ENCODE measurements around the gene PHF8.

The PHF8 gene

DNA sequence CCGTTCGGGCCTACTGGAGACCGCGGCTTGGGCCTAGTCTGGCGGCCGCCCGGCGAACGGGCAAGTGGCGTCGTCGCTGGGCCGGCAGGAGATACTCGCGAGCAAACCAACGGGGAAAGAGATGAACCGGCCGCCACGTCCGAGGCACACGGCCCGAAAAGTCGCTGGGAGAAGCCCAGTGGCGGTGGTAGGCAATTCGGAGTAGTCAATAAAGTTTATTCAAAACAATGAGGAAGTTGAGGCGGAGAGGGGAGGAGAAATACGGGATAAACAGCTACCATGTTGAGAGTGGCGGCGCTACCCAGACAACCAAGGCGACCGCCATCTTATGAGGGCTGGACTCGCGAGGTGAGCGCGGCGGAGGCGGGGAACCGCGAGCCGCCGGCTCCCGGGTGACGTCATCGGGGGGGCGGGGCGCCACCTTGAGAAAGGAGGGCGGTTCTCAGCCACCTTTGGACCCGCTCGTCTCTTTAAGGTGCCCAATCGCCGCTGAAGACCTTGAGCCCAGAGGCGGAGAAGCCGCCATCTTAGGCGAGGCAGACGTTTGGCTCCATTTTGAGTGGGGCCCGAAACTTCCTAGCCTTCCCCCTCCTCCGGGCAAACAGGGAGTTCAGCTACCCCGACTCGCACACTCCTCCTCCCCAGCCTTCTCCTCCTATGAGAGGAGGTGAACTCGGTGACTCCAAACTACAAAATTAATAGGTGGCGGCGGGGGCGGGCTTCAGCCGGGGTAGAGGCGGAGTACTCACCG, at the start of gene PHF8:
PHF8 (minus strand) TSS at position 348 of the 751 bp plus-strand sequence. CDS start 1,745 bp downstream, outside the sequence.
- Mint-ChIP-seq H3K36me3 (ENCODE audit: low read depth) (peaks cover 18% of the 10 kb centered on the region), H3K4me3 (peak within 1 kb of the TSS; percentile 96), H3K27ac (peak within 1 kb of the TSS; percentile 95)

GRCh38 chrX:54093571-54093970, 49.3 kb upstream of the PHF8 start:
- Mint-ChIP-seq H3K9me3 (no peaks in the 10 kb centered on the region), H3K4me1 (ENCODE audit: low read depth) (no peaks in the 10 kb centered on the region), H3K27me3 (no peaks in the 10 kb centered on the region), H3K36me3 (ENCODE audit: low read depth) (no peaks in the 10 kb centered on the region), H3K27ac (no peak overlapping the region), H3K4me3 (no peak overlapping the region)

More for the DNA sequence above, at the start of gene PHF8:
- Mint-ChIP-seq H3K9me3 (no peaks in the 10 kb centered on the region), H3K4me1 (ENCODE audit: low read depth) (peaks cover 15% of the 10 kb centered on the region), H3K27me3 (no peaks in the 10 kb centered on the region)

- no peaks in the 10 kb centered on the region for H3K9me3 Mint-ChIP-seq
- H3K4me1 Mint-ChIP-seq (ENCODE audit: low read depth): no peaks in the 10 kb centered on the region
- H3K27ac Mint-ChIP-seq: no peak overlapping the region
- H3K27me3 Mint-ChIP-seq: no peaks in the 10 kb centered on the region
- no peak overlapping the region for H3K4me3 Mint-ChIP-seq
- H3K36me3 Mint-ChIP-seq (ENCODE audit: low read depth): no peaks in the 10 kb centered on the region
These were observed 48.9 kb upstream of the PHF8 start for GRCh38 chrX:54093159-54093558.

- H3K4me3 Mint-ChIP-seq: no peak overlapping the region
- H3K4me1 Mint-ChIP-seq (ENCODE audit: low read depth): no peaks in the 10 kb centered on the region
- H3K27me3 Mint-ChIP-seq: no peaks in the 10 kb centered on the region
- no peaks in the 10 kb centered on the region for H3K9me3 Mint-ChIP-seq
- no peak overlapping the region for H3K27ac Mint-ChIP-seq
- peaks cover 3% of the 10 kb centered on the region for H3K36me3 Mint-ChIP-seq (ENCODE audit: low read depth)
These were observed 46.6 kb upstream of the PHF8 start for GRCh38 chrX:54090880-54091279.

- H3K27me3 Mint-ChIP-seq: no peaks in the 10 kb centered on the region
- H3K36me3 Mint-ChIP-seq (ENCODE audit: low read depth): peaks cover 8% of the 10 kb centered on the region
- H3K27ac Mint-ChIP-seq: no peak overlapping the region
- H3K4me1 Mint-ChIP-seq (ENCODE audit: low read depth): no peaks in the 10 kb centered on the region
- H3K4me3 Mint-ChIP-seq: no peak overlapping the region
- no peaks in the 10 kb centered on the region for H3K9me3 Mint-ChIP-seq
These were observed 44.9 kb upstream of the PHF8 start for GRCh38 chrX:54089191-54089590.

- Mint-ChIP-seq H3K4me3 (no peak overlapping the region), H3K4me1 (ENCODE audit: low read depth) (no peaks in the 10 kb centered on the region), H3K9me3 (no peaks in the 10 kb centered on the region), H3K27ac (no peak overlapping the region), H3K36me3 (ENCODE audit: low read depth) (peaks cover 8% of the 10 kb centered on the region), H3K27me3 (no peaks in the 10 kb centered on the region)
These were observed 43.4 kb upstream of the PHF8 start for GRCh38 chrX:54087661-54088060.

DNA sequence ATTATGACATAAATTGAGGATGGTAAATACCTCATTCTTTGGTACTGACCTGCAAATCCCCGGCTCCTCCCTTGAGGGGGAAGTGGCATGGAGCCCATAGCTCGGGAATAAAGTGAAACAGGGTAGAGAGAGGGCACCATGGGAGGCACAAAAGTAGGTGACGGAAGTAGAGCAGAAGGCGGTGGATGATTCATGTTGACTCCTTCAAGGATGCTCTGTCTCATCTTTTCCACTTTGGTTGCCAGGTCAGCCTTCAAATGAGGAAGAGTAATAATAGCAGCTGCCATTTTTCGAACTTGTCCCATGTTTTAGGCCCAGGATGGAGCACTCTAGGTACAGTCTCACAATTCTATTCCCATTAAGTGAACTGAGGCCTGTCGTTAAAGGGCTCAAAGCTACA, 41.4 kb upstream of the PHF8 start:
- Mint-ChIP-seq H3K4me3 (no peak overlapping the region), H3K27me3 (no peaks in the 10 kb centered on the region), H3K36me3 (ENCODE audit: low read depth) (peaks cover 8% of the 10 kb centered on the region)

DNA sequence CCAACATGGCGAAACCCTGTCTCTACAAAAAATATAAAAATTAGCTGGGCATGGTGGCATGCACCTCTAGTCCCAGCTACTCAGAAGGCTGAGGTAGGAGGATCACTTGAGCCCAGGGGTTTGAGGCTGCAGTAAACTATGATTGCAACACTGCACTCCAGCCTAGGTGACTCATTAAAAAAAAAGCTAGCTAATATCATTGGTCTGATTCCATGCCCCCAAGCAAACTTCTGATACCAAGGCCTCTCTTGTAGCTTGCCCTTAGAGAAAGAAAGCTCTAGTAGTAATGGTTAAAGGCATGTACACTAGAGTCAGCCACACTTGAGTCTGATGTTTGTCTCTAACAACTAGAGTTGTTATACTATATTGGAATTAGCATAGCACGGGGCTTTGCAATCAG, 32.6 kb upstream of the PHF8 start:
- no peaks in the 10 kb centered on the region for H3K4me1 Mint-ChIP-seq (ENCODE audit: low read depth)
- no peaks in the 10 kb centered on the region for H3K36me3 Mint-ChIP-seq (ENCODE audit: low read depth)
- H3K27ac Mint-ChIP-seq: no peak overlapping the region

More for the DNA sequence above, 41.4 kb upstream of the PHF8 start:
- H3K9me3 Mint-ChIP-seq: no peaks in the 10 kb centered on the region
- H3K27ac Mint-ChIP-seq: peak overlapping the region; percentile 37
- no peaks in the 10 kb centered on the region for H3K4me1 Mint-ChIP-seq (ENCODE audit: low read depth)

GRCh38 chrX:54074826-54075225, 30.6 kb upstream of the PHF8 start:
- H3K27me3 Mint-ChIP-seq: no peaks in the 10 kb centered on the region
- H3K27ac Mint-ChIP-seq: no peak overlapping the region
- no peak overlapping the region for H3K4me3 Mint-ChIP-seq
- H3K9me3 Mint-ChIP-seq: no peaks in the 10 kb centered on the region
- no peaks in the 10 kb centered on the region for H3K36me3 Mint-ChIP-seq (ENCODE audit: low read depth)
- no peaks in the 10 kb centered on the region for H3K4me1 Mint-ChIP-seq (ENCODE audit: low read depth)

More for the DNA sequence above, 32.6 kb upstream of the PHF8 start:
- H3K27me3 Mint-ChIP-seq: no peaks in the 10 kb centered on the region
- H3K9me3 Mint-ChIP-seq: no peaks in the 10 kb centered on the region
- no peak overlapping the region for H3K4me3 Mint-ChIP-seq

DNA sequence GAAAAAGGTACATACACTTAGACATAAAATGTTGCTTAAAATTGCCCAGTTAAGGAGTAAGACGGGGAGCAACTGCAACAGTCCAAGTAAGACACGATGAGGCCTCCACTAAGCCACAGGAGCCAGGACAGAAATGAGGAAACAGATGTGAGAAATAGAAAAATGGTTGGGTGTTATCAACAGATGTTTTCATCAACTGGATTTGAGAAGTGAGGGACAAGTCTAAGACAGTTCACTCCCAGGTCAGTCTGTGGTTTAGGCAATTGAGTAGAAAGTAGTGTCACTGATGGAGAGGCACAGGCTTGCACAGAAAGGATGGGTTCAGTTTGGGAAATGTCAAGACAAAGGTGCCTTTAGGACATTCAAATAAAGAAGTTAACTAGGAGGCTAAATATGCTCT, 23.5 kb upstream of the PHF8 start:
- no peak overlapping the region for H3K27ac Mint-ChIP-seq
- no peaks in the 10 kb centered on the region for H3K36me3 Mint-ChIP-seq (ENCODE audit: low read depth)
- H3K9me3 Mint-ChIP-seq: no peaks in the 10 kb centered on the region
- H3K4me1 Mint-ChIP-seq (ENCODE audit: low read depth): no peaks in the 10 kb centered on the region
- H3K27me3 Mint-ChIP-seq: no peaks in the 10 kb centered on the region
- no peak overlapping the region for H3K4me3 Mint-ChIP-seq

DNA sequence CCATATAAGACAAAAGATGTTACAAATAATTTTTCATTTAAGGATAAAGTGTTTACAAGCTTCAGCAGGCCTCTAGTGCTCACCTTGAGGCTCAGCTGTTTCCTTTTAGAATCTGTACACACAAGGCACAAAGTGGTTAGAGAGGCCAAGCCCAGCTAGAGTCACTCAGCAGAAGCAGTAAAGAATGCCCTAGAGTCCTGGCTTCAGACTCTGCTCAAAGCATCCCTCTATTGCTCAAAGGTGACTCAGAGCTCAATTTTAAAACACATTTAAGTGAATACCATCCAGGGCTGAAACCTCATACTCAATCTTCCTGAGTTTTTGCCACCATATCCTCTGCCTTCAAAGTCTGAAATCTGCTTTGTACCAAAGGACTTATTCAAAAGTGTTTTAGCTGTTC, 22.6 kb upstream of the PHF8 start:
- Mint-ChIP-seq H3K4me3 (no peak overlapping the region), H3K27ac (no peak overlapping the region), H3K9me3 (no peaks in the 10 kb centered on the region), H3K36me3 (ENCODE audit: low read depth) (no peaks in the 10 kb centered on the region), H3K4me1 (ENCODE audit: low read depth) (no peaks in the 10 kb centered on the region), H3K27me3 (no peaks in the 10 kb centered on the region)

- Mint-ChIP-seq H3K36me3 (ENCODE audit: low read depth) (no peaks in the 10 kb centered on the region), H3K27me3 (no peaks in the 10 kb centered on the region)
These were observed 20.3 kb upstream of the PHF8 start for GRCh38 chrX:54064564-54064963.

DNA sequence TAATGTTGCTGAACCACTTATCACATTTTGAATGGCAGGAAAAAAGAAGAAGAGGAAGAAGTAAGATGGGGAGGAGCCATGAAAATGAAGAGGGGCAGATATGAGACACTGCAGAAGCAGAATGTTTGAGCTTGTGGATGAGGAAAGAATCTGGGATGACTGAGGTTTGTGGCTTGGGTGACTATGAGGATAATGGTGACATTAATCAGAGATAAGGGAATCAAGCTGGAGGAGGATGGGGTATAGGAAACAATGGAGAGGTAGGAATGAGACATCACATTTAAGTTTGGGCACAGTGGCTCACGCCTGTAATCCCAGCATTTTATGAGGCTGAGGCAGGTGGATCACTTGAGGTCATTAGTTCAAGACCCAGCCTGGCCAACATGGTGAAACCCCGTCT, 19.1 kb upstream of the PHF8 start:
- Mint-ChIP-seq H3K27ac (peak overlapping the region; percentile 23), H3K36me3 (ENCODE audit: low read depth) (no peaks in the 10 kb centered on the region), H3K4me3 (no peak overlapping the region), H3K9me3 (no peaks in the 10 kb centered on the region), H3K4me1 (ENCODE audit: low read depth) (no peaks in the 10 kb centered on the region), H3K27me3 (no peaks in the 10 kb centered on the region)

More at GRCh38 chrX:54064564-54064963, 20.3 kb upstream of the PHF8 start:
- Mint-ChIP-seq H3K4me1 (ENCODE audit: low read depth) (no peaks in the 10 kb centered on the region), H3K9me3 (no peaks in the 10 kb centered on the region), H3K27ac (no peak overlapping the region), H3K4me3 (no peak overlapping the region)

DNA sequence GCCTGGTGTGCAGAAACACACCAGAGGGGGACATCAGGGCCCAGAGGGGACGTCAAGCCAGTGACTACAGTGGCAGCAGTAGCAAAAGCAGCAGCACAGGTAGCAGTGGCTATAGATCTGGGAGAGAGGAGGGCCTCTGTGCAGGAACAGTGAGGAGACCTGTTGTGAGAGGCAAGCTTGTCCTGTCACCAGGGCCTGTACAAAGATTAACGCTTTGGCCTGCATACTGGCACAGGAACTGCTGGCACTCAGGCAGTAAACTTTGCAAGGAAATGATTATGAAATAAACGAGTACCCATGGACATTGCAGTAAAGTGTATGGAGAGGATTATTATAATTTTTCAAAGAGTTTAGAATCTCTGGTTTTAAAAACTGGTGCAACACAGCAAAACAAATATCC, 5.5 kb upstream of the PHF8 start:
- H3K9me3 Mint-ChIP-seq: no peaks in the 10 kb centered on the region
- H3K27ac Mint-ChIP-seq: no peak overlapping the region
- H3K36me3 Mint-ChIP-seq (ENCODE audit: low read depth): no peaks in the 10 kb centered on the region
- no peak overlapping the region for H3K4me3 Mint-ChIP-seq
- H3K27me3 Mint-ChIP-seq: no peaks in the 10 kb centered on the region
- peaks cover 8% of the 10 kb centered on the region for H3K4me1 Mint-ChIP-seq (ENCODE audit: low read depth)

DNA sequence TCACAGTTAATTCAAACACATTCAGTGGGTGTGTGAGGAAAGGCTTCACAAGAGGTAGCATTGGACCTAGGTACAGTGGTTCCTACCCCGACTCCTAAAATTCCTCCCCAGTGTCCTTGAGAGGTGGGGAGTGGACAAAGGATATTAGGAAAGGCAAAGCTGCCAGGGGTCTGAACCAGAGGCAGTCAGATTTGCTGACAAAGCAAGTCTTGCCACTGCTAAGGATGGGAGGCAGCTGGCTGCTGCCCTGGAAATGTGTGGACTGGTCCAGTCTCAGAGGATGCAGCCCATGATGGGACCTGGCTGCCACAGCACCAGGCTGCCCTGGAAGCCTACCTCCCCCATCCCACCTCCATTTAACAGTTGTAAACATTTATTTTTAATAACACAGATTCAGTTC, 4.1 kb upstream of the PHF8 start:
- H3K9me3 Mint-ChIP-seq: no peaks in the 10 kb centered on the region

More for the DNA sequence above, 4.1 kb upstream of the PHF8 start:
- peaks cover 8% of the 10 kb centered on the region for H3K4me1 Mint-ChIP-seq (ENCODE audit: low read depth)
- H3K4me3 Mint-ChIP-seq: no peak overlapping the region
- H3K36me3 Mint-ChIP-seq (ENCODE audit: low read depth): no peaks in the 10 kb centered on the region
- H3K27ac Mint-ChIP-seq: no peak overlapping the region
- H3K27me3 Mint-ChIP-seq: no peaks in the 10 kb centered on the region
